K562 (cell line): ENCODE measurements around the gene MEIKIN. TPM values are rescaled to one million over a fixed set of nuclear protein-coding genes. Genes with fewer than 3 reads are reported as not detected.

Experiments
- ATAC-seq: fragments of 200-7000 bp; cut with Tn5 transposase; 3 replicates; pipeline ENCODE4 v1.9.1; 2020; ENCODE audit warnings: moderate library complexity
- BruUV-seq: library from RNA; stranded (reverse); fragments of 400-500 nt; replicated peaks from 2 replicates; lab custom pipeline; 2021; lab: Mats Ljungman, UMichigan
- CTCF ChIA-PET: fragments of 300-600 bp; formaldehyde crosslinking; extraction: SDS; loops from one replicate; lab custom pipeline; 2021; ENCODE audit warnings: low intra/inter-chr PET ratio; lab: Yijun Ruan, JAX
- POLR2A ChIA-PET: fragments of 300-600, 350-650 bp; sonication (Branson Sonifier 250); formaldehyde crosslinking; extraction: SDS; loops from one replicate; lab custom pipeline; 2021; ENCODE audit warnings: antibody characterized with exemption, inconsistent platforms; lab: Yijun Ruan, JAX
- DNase-seq, 4 experiments: peaks; one replicate each; pipeline versions ENCODE4 v3.0.0 to v3.0.0-alpha.2; 2011 to 2018; ENCODE audit warnings: low spot score in 3 of 4, mixed read lengths in 3 of 4; ENCODE audit errors: extremely low read depth in 1 of 4
- FAIRE-seq: peaks from 2 replicates; lab custom pipeline; 2011; peaks lifted over from hg19 to GRCh38; lab: Jason Lieb, UNC
- H2AFZ ChIP-seq: 2 replicates; pipeline ENCODE4 v1.6.0; 2011; ENCODE audit warnings: low read depth, low read length, control low read depth, inconsistent platforms
- H3K27ac ChIP-seq: fragments of 200-600 bp; 3 replicates; pipeline ENCODE4 v1.8.0; 2011; ENCODE audit warnings: low read depth, mild to moderate bottlenecking, control low read depth, inconsistent platforms, low read length, moderate library complexity, mixed read lengths; ENCODE audit errors: extremely low read depth
- H3K27me3 ChIP-seq, 2 experiments: fragments of 300-600 bp in 1 of 2; 2 replicates in 1 of 2; 3 replicates in 1 of 2; pipeline versions ENCODE4 v1.6.0 to v1.8.0; 2011; ENCODE audit warnings: inconsistent platforms in 2 of 2, low read length in 2 of 2, mild to moderate bottlenecking in 1 of 2, mixed read lengths in 1 of 2, moderate library complexity in 1 of 2; ENCODE audit not compliant: control insufficient read depth in 2 of 2, insufficient read depth in 2 of 2
- H3K36me3 ChIP-seq: fragments of 300-600 bp; 3 replicates; pipeline ENCODE4 v1.8.0; 2011; ENCODE audit warnings: mild to moderate bottlenecking, low read length, inconsistent platforms; ENCODE audit not compliant: control insufficient read depth, insufficient read depth
- H3K4me1 ChIP-seq, 2 experiments: fragments of 200-600 bp in 1 of 2; replicated peaks in 1 of 2; 2 replicates in 1 of 2; 3 replicates in 1 of 2; pipeline versions ENCODE4 v1.5.1 to v1.8.0; 2011; ENCODE audit warnings: inconsistent platforms in 2 of 2, low read length in 2 of 2, mild to moderate bottlenecking in 1 of 2, mixed read lengths in 1 of 2, moderate library complexity in 1 of 2; ENCODE audit not compliant: control insufficient read depth in 2 of 2, insufficient read depth in 2 of 2
- H3K4me2 ChIP-seq: 2 replicates; pipeline ENCODE4 v1.6.1; 2011; ENCODE audit warnings: low read length, control low read depth, inconsistent platforms, mixed read lengths; ENCODE audit not compliant: insufficient read depth
- H3K4me3 ChIP-seq: fragments of 200-600 bp; sonication (generic), shearing (Covaris generic); 2 replicates; pipeline ENCODE4 v1.5.1; 2016; ENCODE audit warnings: control low read depth, inconsistent platforms
- H3K79me2 ChIP-seq: fragments of 200-600 bp; 3 replicates; pipeline ENCODE4 v1.8.0; 2011; ENCODE audit warnings: low read length, inconsistent platforms; ENCODE audit not compliant: control insufficient read depth, insufficient read depth
- H3K9ac ChIP-seq, 2 experiments: 2 replicates each; pipeline versions ENCODE4 v1.6.0 to v1.6.1; 2011; ENCODE audit warnings: low read depth in 2 of 2, low read length in 2 of 2, control low read depth in 1 of 2, inconsistent platforms in 1 of 2, mild to moderate bottlenecking in 1 of 2, mixed read lengths in 1 of 2; ENCODE audit not compliant: insufficient read depth in 1 of 2
- H3K9me1 ChIP-seq: one replicate; pipeline ENCODE4 v1.6.0; 2011; ENCODE audit warnings: inconsistent platforms, mild to moderate bottlenecking, low read length, moderate library complexity; ENCODE audit not compliant: control insufficient read depth, insufficient read depth
- H3K9me3 ChIP-seq: replicated peaks from 2 replicates; pipeline ENCODE4 v1.5.1; 2011; ENCODE audit warnings: low read depth, low read length, inconsistent platforms; ENCODE audit not compliant: control insufficient read depth, insufficient read depth
- H4K20me1 ChIP-seq: replicated peaks from 2 replicates; pipeline ENCODE4 v1.6.1; 2011; ENCODE audit warnings: low read length, inconsistent platforms, mixed read lengths; ENCODE audit not compliant: control insufficient read depth, insufficient read depth
- ATF4 ChIP-seq: fragments of 450-650 bp; formaldehyde crosslinking; IDR thresholded peaks from 2 replicates; pipeline ENCODE4 v1.4.0; 2022; ENCODE audit warnings: mild to moderate bottlenecking, moderate library complexity
- BMI1 ChIP-seq: fragments of 150-350 bp; IDR thresholded peaks from 2 replicates; pipeline ENCODE4 v1.6.1; 2014; ENCODE audit warnings: low read length
- CHD4 ChIP-seq: fragments of 200-600 bp; sonication (generic); IDR thresholded peaks from 3 replicates; pipeline ENCODE4 v1.6.1; 2012; ENCODE audit warnings: low read depth, mild to moderate bottlenecking, mixed read lengths, low read length, inconsistent platforms; ENCODE audit not compliant: insufficient read depth, insufficient replicate concordance, poor library complexity, severe bottlenecking
- ESRRA ChIP-seq: fragments of 450-650 bp; IDR thresholded peaks from 2 replicates; pipeline ENCODE4 v1.6.1; 2014; ENCODE audit warnings: low read depth, mild to moderate bottlenecking, moderate library complexity, borderline replicate concordance
- GABPB1 ChIP-seq: sonication (generic); formaldehyde crosslinking; IDR thresholded peaks from 2 replicates; pipeline ENCODE4 v1.8.0; 2022; ENCODE audit warnings: mild to moderate bottlenecking, missing genetic modification reagents
- GABPB2 ChIP-seq: fragments of 250-450 bp; sonication (Bioruptor Pico); conservative IDR thresholded peaks from 2 replicates; pipeline ENCODE4 v1.5.1; 2021; ENCODE audit warnings: mild to moderate bottlenecking
- GTF3C2 ChIP-seq: IDR thresholded peaks from 3 replicates; pipeline ENCODE4 v1.6.1; 2011; ENCODE audit warnings: borderline replicate concordance, mild to moderate bottlenecking, moderate library complexity; ENCODE audit not compliant: insufficient read length; ENCODE audit errors: extremely low read depth
- MTA1 ChIP-seq: fragments of 450-650 bp; IDR thresholded peaks from 2 replicates; pipeline ENCODE4 v1.6.1; 2017; ENCODE audit warnings: borderline replicate concordance
- SFPQ ChIP-seq: fragments of 200-400 bp; formaldehyde crosslinking; IDR thresholded peaks from 2 replicates; pipeline ENCODE4 v1.6.1; 2017; ENCODE audit warnings: mild to moderate bottlenecking, low read depth, low read length, moderate library complexity
- WGBS: fragments of 100-300 bp; shearing (Covaris generic); methylation state at CpG from one replicate; pipeline ENCODE4 v1.1.6; 2016; ENCODE audit warnings: low coverage, mixed read lengths; ENCODE audit not compliant: insufficient coverage; ENCODE audit errors: missing lambda C conversion rate; 5-methylcytosine and 5-hydroxymethylcytosine counted together
- in situ Hi-C: fragments of 300-500 bp; cut with MboI; formaldehyde crosslinking; loops from 4 replicates; pipeline ENCODE4 v1.15.0; 2018; ENCODE audit warnings: inconsistent platforms, mixed read lengths
- intact Hi-C: fragments of 100-400 bp; cut with micrococcal nuclease; formaldehyde crosslinking; loops from 2 replicates; pipeline ENCODE4 v1.14.2; 2022
- polyA plus RNA-seq, 8 experiments: library from polyadenylated mRNA; depleted of rRNA in 4 of 8; stranded (reverse) in 5 of 8; unstranded in 3 of 8; fragments of >200 nt; fragmentation: Nextera tagmentation in 2 of 8; fragmentation: Illumina TruSeq in 1 of 8; extraction: Ambion mirVana in 2 of 8; extraction: Trizol in 1 of 8; gene quantifications; 2 replicates each; pipeline versions ENCODE4 v1.2.1 to v1.2.3, GENCODE V29; 2011 to 2014; ENCODE audit warnings: inconsistent platforms in 1 of 8, missing spikeins in 1 of 8
- total RNA-seq, 7 experiments: library from RNA; depleted of rRNA in 6 of 7; stranded (reverse); fragments of >200 nt in 6 of 7; fragmentation: Illumina TruSeq in 2 of 7; extraction: Trizol in 2 of 7; gene quantifications; 2 replicates each; pipeline versions ENCODE4 v1.2.1 to v1.2.3, GENCODE V29; 2011 to 2021; ENCODE audit warnings: low replicate concordance in 1 of 7

MEIKIN gene
- total and polyA plus RNA-seq, 9 of the 15 experiments (the other 6 are each of a cell fraction or from before 2014, with no cell fraction given): 0.18 TPM; not detected in 8

- no peaks in the 10 kb centered on the region for H3K36me3 ChIP-seq
- H3K9ac ChIP-seq: no peak overlapping the region; a peak in 1 of 4 replicates
- H3K9me1 ChIP-seq: no peaks in the 10 kb centered on the region
- POLR2A ChIA-PET: no interaction called here
- ATAC-seq (no peak), FAIRE-seq (no peak), DNase-seq (no peak)
- CTCF ChIA-PET: interaction anchor here (0.7 kb wide), 1 partner anchor 21 kb away, joined by 3 read pairs; no protein-coding TSS in a partner anchor
- H3K4me2 ChIP-seq: no peak overlapping the region
- H3K9me3 ChIP-seq: no peaks in the 10 kb centered on the region
- H2AFZ ChIP-seq: no peak overlapping the region
- H3K27ac ChIP-seq: no peak overlapping the region
- peaks cover 2 to 6% of the 10 kb centered on the region in 2 experiments; a peak in 4 of 5 replicates for H3K4me1 ChIP-seq
- no peak overlapping the region for H3K4me3 ChIP-seq
- BruUV-seq: no TSS peak
- H3K27me3 ChIP-seq: peaks cover 0 to 5% of the 10 kb centered on the region in 2 experiments; a peak in 1 of 5 replicates
- intact Hi-C loops: no loop called here
- WGBS: 63% methylated on average over 6 of the region's 6 CpGs
- in situ Hi-C loops: no loop called here
- H4K20me1 ChIP-seq: no peaks in the 10 kb centered on the region
- H3K79me2 ChIP-seq: no peaks in the 10 kb centered on the region
- TF ChIP-seq GTF3C2: no peak
- no peak for TF ChIP-seq GABPB2 (CRISPR knock-in tag)
- no peak for TF ChIP-seq GABPB1 (CRISPR knock-in tag)
- TF ChIP-seq SFPQ: no peak
- no peak for TF ChIP-seq ATF4
- TF ChIP-seq CHD4: no peak
- TF ChIP-seq ESRRA: no peak
- TF ChIP-seq MTA1: no peak
- TF ChIP-seq BMI1: no peak
These were observed 43.1 kb upstream of the MEIKIN start for GRCh38 chr5:131988601-131989000.
